Measurements from ENCODE around the gene ADGRB3.

Gene ADGRB3

GRCh38 chr6:68639211-68639610, 4.1 kb downstream of the ADGRB3 start:
- DNase-seq (ENCODE audit: extremely low read depth, insufficient read length): no peak
- Histone ChIP-seq H3K4me3 (replicated peaks; ENCODE audit: low read depth, low read length) (no peak overlapping the region), H3K36me3 (ENCODE audit: control insufficient read depth, insufficient read depth, low read length) (no peaks in the 10 kb centered on the region), H3K27me3 (replicated peaks; ENCODE audit: control insufficient read depth, insufficient read depth, low read length) (no peaks in the 10 kb centered on the region; the same call in none of the 2 replicates)
- TF ChIP-seq CTCF (IDR thresholded peaks at IDR 0.05; ENCODE audit: insufficient read depth, low read length, poor library complexity, severe bottlenecking): no peak

GRCh38 chr6:68639826-68640490, 4.9 kb downstream of the ADGRB3 start:
- no peak for DNase-seq (ENCODE audit: extremely low read depth, insufficient read length)
- Histone ChIP-seq H3K27me3 (replicated peaks; ENCODE audit: control insufficient read depth, insufficient read depth, low read length) (no peaks in the 10 kb centered on the region), H3K4me3 (replicated peaks; ENCODE audit: low read depth, low read length) (no peak overlapping the region), H3K36me3 (ENCODE audit: control insufficient read depth, insufficient read depth, low read length) (no peaks in the 10 kb centered on the region)
- TF ChIP-seq CTCF (IDR thresholded peaks at IDR 0.05; ENCODE audit: insufficient read depth, low read length, poor library complexity, severe bottlenecking): no peak

GRCh38 chr6:68640491-68640835, 5.4 kb downstream of the ADGRB3 start:
- Histone ChIP-seq H3K36me3 (ENCODE audit: control insufficient read depth, insufficient read depth, low read length) (no peaks in the 10 kb centered on the region), H3K4me3 (replicated peaks; ENCODE audit: low read depth, low read length) (no peak overlapping the region), H3K27me3 (replicated peaks; ENCODE audit: control insufficient read depth, insufficient read depth, low read length) (no peaks in the 10 kb centered on the region)
- TF ChIP-seq CTCF (IDR thresholded peaks at IDR 0.05; ENCODE audit: insufficient read depth, low read length, poor library complexity, severe bottlenecking): no peak
- no peak for DNase-seq (ENCODE audit: extremely low read depth, insufficient read length)

- H3K27me3 ChIP-seq (replicated peaks; ENCODE audit: control insufficient read depth, insufficient read depth, low read length): no peaks in the 10 kb centered on the region
- no peak for TF ChIP-seq CTCF (IDR thresholded peaks at IDR 0.05; ENCODE audit: insufficient read depth, low read length, poor library complexity, severe bottlenecking)
- DNase-seq (ENCODE audit: extremely low read depth, insufficient read length): no peak
- H3K4me3 ChIP-seq (replicated peaks; ENCODE audit: low read depth, low read length): no peak overlapping the region
- no peaks in the 10 kb centered on the region for H3K36me3 ChIP-seq (ENCODE audit: control insufficient read depth, insufficient read depth, low read length)
Measured at GRCh38 chr6:68641172-68641571, 6.1 kb downstream of the ADGRB3 start.

DNA sequence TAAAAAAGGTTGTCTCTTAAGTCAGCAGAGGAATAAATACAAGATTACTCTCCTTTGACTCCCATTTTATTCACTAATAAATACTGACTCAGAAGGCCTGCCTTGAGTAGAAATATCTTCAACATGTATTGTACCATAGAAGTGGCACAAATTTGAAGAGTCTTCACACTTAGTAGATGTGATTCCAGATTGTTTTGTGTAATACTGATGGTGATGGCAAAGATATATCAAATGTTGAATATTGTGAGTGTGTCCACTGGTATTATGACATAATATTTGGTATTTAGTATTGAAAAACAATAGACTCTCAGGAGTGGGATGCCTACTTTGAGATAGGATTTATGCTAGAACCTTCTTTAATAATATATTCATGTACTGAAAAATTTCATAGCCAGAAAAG, 7.0 kb downstream of the ADGRB3 start:
- H3K4me3 ChIP-seq (replicated peaks; ENCODE audit: low read depth, low read length): no peak overlapping the region
- no peak for TF ChIP-seq CTCF (IDR thresholded peaks at IDR 0.05; ENCODE audit: insufficient read depth, low read length, poor library complexity, severe bottlenecking)
- H3K36me3 ChIP-seq (ENCODE audit: control insufficient read depth, insufficient read depth, low read length): no peaks in the 10 kb centered on the region
- DNase-seq (ENCODE audit: extremely low read depth, insufficient read length): no peak
- no peaks in the 10 kb centered on the region for H3K27me3 ChIP-seq (replicated peaks; ENCODE audit: control insufficient read depth, insufficient read depth, low read length)

- Histone ChIP-seq H3K27me3 (replicated peaks; ENCODE audit: control insufficient read depth, insufficient read depth, low read length) (no peaks in the 10 kb centered on the region), H3K4me3 (replicated peaks; ENCODE audit: low read depth, low read length) (no peak overlapping the region), H3K36me3 (ENCODE audit: control insufficient read depth, insufficient read depth, low read length) (no peaks in the 10 kb centered on the region)
- TF ChIP-seq CTCF (IDR thresholded peaks at IDR 0.05; ENCODE audit: insufficient read depth, low read length, poor library complexity, severe bottlenecking): no peak
- DNase-seq (ENCODE audit: extremely low read depth, insufficient read length): no peak
Measured at GRCh38 chr6:68642977-68643376, 7.9 kb downstream of the ADGRB3 start.

Data from GM06990 (cell line).